Measurements from ENCODE around the gene KANK4.

GRCh38 chr1:62342270-62342669 is 23.0 kb upstream of the KANK4 start:
- no peak for TF ChIP-seq CTCF (IDR thresholded peaks at IDR 0.05)
- TF ChIP-seq POLR2A (IDR thresholded peaks at IDR 0.05) = no peak
